GM19240 (cell line): ENCODE measurements around the gene ZNF143.
A peak's percentile ranks its signal among the peaks of the same experiment; 100 is the strongest.
"Not testable (repeated sequence)": the region's sequence is repeated elsewhere in the genome, so short reads cannot be mapped to it uniquely, and the experiment has no call there.

Experiments used
- DNase-seq: peaks from one replicate; pipeline ENCODE4 v3.0.0; 2011; ENCODE audit warnings: low spot score; ENCODE audit not compliant: insufficient read length

The ZNF143 gene

DNA sequence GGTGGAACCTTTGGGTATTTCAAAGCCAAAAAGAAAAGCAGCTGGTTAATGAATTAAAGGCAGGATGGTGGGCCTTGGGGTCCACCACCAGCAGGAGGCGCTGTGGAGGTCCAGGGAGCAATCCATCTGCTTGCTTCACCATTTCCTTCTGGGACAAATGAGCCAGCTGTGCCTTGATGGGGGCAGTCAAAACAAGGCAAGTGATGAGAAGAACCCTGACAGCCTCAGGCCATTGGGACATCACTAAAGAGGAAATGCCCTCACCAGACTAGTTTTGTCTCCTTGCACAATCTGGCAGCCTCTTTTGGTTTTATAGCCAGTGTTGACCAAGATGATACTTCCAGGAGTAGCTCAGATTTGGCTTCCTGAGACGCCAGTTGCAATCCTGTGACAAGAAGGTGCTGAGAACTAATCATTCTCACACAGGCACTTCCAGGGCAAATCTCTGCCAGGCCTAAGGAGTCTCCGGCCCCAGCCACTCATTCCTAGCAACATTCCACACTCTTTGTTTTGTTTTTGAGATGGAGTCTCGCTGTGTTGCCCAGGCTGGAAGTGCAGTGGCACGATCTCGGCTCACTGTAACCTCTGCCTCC is 74.5 kb downstream of the ZNF143 start:
- DNase-seq: peak; percentile 55

DNA sequence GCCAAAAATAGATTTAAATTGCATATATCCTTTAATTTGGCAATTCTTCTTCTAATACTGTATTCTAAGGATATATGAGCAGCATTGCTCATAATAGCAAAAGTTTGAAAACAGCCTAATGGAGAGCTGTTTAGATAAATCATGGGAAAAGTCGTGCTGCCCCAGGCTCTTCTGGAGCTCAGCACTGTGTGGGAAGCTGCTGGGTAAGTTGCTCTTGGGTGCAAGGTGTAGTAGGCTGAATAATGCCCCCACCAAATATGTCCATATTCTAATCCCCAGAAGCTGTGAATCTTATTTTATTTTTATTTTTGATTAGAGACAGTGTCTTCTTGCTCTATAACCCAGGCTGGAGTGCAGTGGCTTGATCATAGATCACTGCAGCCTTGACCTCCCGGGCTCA is 77.7 kb downstream of the ZNF143 start:
- DNase-seq: no peak

DNA sequence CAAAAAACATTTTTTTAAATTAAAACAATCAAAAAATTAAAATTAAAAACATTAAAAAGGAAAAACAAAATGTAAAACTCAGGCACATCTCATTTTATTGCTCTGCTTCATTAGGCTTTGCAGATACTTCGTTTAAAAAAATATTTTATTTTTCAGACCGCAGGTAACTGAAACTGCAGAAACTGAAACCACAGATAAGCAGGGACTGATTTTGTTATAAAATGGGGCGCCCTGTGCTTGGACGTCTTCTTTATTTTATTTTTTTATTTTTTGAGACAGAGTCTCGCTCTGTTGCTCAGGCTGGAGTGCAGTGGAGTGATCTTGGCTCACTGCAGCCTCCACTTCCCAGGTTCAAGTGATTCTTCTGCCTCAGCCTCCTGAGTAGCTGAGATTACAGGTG is 88.4 kb downstream of the ZNF143 start:
- DNase-seq: not testable (repeated sequence)

DNA sequence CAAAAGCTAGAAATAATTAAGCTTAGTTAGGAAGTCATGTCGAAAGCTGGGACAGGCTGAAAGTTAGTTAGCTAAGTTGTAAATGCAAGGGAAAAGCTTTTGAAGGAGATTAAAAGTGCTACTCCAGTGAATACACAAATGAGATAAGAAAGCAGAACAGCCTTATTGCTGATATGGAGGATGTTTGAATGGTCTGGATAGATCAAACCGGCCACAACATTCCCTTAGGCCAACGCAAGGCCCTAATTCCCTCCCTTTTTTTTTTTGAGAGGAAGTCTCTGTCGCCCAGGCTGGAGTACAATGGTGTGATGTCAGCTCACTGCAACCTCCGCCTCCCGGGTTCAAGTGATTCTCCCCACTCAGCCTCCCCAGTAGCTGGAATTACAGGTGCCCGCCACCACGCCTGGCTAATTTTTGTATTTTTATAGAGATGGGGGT is 89.4 kb downstream of the ZNF143 start:
- DNase-seq: no peak

DNA sequence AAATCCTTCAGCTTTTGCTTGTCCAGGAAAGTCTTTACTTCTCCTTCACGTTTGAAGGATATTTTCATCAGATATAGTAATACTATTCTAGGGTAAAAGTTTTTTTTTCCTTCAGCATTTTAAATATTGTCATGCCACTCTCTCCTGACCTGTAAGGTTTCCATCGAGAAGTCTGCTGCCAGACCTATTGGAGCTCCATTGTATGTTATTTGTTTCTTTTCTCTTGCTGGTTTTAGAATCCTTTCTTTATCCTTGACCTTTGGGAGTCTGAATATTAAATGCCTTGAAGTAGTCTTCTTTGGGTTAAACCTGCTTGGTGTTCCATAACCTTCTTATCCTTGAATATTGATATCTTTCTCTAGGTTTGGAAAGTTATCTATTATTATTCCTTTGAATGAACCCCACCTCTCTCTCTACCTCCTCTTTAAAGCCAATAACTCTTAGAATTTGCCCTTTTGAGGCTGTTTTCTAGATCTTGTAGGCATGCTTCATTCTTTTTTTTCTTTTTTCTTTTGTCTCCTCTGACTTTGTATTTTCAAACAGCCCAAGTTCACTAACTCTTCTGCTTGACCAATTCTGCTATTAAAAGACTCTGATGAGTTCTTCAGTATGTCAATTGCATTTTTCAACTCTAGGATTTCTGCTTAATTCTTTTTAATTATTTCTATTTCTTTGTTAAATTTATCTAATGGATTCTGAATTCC is 100.6 kb downstream of the ZNF143 start:
- DNase-seq: no peak

DNA sequence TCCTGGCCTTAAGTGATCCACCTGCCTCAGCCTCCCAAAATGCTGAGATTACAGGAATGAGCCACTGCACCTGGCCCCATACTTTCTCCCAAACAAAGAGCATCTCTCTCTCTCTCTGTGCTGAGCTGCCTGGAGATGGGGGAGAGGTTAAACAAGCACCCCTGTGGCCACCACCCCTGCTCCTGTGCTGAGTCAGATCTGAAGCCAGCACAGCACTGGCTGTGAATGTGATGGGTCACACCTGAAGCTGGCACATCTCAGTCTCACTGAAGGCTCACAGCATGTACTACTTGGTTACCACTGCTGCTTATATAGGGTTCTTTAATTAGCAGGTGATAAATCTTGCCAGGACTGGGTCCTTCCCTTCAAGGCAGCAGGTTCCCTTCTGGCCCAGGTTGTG is 101.9 kb downstream of the ZNF143 start:
- no peak for DNase-seq

DNA sequence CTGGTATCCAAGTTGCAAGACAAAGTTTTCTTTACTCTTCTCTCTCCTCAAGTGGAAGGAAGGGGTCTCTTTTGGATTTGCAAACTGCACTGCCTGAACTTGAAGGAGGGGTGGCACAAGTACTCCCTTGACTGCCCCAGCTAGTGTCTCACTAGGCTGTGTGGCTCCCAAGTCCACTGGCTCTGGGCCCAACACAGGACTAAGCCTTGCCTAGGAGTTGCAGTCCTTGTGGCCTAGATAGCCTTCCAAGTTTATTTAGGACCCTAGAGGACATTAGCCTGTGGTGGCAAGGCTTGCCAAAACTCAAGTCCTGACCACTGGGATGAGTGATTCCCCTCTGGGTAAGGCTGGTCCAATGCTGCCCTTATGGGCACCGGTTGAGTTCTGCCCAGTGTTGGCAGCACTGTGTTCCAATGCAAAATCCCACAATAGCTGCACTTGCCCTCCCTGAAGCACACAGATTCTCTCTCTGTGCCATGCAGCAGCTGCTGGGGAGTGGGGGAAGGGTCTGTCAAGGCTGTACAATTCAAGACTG is 102.5 kb downstream of the ZNF143 start:
- DNase-seq: no peak

DNA sequence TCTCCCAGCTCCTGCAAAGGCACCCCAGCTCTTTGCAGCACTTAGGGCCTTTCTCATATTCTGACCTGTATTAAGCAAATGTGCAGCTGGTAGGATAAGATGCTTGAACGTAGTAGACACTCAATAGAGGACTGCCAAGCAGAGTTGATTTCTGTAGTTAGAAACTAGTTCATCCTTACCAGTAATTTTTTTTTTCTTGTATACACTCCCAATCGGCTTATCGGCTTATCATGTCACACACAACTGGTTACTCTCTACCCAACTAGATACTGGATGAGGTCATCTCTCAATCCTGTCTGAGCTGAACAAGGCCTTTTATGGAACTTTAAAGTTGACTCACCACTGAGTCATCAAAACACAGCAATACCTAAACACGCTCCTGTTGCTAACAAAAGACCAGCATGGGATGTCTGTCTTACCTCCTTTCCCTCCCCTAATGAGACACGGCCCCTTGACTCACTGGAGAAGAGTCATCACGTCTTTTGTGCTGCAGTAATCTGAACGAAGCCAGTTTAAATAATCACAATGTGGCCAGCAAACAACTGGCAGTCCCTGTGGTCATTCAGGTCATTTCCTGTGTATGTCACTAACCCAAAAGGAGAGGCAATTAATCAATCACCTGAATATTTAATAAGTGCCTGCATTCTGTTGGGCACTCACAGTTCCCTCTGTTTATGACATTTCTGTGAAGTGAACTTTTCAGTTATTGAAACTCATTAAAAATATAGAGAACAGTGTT is 105.2 kb downstream of the ZNF143 start:
- DNase-seq: no peak

DNA sequence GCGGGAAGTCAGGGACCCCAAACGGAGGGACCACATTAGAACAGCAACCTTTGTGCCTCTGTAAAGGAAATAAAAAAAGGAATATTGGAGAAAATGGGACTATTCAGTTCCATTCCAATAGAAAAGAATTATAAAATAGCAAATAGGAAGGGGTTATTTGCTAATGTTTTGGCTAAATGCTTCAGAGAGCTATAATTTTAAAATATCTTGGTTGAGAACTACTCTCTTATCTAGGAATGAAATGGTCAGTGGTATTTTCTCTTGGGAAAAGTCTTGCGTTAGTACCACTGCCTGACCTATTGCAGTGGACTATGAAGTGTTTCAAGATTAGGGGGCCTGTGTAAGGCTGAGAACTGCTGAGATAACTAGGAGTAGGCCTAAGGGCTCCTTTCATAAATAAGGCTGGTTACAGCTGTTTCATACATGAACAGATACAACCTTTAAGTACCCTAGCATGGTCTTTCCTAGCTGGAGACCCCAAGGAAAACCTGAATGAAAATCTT is 105.8 kb downstream of the ZNF143 start:
- DNase-seq: no peak

DNA sequence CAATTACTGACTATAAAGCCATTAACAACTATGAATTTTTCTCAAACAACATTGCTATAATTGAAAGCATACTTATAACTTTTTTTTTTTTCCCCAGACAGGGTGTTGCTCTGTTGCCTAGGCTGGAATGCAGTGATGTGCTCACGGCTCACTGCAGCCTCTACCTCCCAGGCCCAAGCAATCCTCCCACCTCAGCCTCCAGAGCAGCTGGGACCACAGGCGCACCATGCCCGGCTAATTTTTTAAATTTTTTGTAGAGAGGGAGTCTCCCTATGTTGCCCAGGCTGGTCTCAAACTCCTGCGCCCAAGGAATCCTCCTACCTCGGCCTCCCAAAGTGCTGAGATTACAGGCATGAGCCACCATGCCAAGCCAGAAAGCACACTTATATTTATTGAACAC is 106.6 kb downstream of the ZNF143 start:
- no peak for DNase-seq

DNA sequence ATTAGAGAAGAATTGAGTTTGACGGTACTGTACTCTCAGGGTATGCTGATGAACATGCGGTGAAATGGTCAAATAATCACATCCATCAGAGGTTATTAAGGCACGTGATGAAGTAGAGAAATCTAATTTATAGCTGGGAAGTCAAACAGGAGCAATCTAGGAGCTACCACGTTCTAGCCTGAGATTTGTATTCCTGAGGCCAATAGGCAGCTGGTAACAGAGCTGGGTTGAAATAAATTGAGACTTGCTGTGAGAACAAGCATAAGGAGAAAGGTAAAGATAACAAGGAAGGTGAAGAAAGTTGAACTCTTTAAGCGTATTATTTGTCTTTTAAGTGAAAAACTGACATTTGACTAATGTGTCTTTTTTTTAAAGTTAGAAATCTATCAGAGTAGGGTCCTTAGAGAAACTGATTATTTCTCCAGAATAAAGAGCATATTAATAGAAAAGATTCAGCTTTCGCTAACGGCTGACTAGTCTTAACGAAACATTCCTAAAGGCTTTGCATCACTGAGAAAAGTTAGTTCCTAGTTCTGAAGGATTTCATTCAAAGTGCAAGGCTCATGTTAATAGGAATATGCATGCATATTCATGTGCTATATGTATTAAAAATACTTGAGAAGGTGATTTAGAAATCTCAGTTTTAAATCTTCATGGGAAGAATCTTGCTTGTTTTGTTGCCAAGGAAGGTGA is 107.5 kb downstream of the ZNF143 start:
- DNase-seq: no peak

DNA sequence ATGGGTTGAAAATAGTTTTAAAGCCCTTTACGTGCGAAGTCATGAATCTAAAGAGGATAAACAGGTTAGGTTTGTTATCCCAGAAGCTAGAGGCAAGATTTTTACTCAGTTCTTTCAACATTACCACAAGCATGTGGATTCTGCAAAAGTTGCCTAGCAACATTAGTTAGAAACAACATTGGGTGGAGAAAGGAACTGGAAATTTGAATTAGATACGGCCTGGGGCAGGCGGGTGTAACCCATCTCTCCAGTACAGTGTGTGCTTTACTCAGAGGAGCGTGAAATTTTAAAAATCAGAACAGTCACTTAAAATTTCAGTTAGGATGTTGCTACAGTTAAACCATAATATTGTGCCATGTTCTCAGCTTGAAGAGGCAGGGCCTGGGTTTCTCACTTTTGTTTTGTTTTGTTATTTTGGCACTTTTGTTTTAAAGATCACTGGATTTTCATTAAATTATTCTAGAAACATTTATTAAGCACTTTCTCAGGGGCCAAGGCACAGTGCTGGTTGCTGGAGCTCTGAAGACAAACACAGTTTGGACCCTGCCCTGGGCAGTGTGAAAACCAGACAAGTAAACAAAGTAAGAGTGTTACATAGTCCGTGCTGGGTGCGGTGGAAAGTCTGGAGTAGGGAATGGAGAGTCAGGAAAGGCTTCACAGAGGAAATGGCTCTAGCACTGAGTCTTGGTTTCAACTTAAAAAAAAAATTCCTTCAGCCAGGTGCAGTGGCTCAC is 108.2 kb downstream of the ZNF143 start:
- DNase-seq: no peak

DNA sequence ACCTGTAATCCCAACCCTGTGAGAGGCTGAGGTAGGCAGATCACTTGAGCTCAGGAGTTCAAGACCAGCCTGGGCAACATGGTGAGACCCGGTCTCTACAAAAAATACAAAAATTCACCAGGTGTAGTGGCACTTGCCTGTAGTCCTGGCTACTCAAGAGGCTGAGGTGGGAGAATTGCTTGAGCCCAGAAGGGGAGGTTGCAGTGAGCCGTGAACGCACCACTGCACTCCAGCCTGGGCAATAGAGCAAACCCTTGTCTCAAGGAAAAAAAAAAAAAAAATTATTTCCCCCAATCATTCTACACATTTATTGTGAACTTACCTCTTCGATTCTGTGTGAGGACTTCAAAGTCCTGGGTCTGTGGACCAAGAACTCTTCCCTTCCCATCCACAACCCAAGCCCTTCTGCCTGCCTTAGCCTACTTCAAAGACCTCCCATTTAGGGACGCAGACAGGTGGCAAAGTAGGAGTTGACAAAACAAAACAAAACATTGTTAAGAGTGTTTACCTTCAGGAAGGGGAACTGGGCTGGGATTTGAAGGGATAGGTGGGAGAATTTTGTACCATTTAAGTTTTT is 108.9 kb downstream of the ZNF143 start:
- no peak for DNase-seq

DNA sequence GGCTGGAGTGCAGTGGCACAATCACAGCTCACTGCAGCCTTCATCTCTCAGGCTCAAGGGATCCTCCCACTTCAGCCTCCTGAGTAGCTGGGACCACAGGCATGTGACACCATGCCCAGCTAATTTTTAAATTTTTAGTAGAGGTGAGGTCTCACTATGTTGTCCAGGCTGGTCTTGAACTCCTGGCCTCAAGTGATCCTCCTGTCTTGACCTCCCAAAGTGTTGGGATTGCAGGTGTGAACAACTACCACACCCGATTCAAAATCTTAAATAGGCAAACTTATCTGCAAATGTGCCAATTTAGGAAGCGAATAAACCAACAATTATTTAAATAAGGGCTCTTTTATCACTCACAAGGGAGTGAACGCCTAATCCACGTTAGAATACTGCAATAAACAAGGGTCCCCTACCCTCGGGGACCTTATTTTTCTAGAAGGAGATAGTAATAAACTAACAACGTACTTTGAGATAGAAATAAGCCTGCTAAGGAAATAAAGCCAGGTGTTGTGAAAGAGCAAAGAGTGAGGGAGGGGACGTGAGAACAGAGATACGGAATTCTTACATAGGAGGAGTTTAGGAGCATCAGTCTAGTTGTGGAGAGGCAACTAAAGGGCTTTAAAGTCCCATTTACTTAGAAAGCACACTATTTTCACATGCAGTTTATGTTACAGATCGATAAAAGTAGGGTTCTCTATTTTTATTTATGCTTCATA is 109.7 kb downstream of the ZNF143 start:
- no peak for DNase-seq

DNA sequence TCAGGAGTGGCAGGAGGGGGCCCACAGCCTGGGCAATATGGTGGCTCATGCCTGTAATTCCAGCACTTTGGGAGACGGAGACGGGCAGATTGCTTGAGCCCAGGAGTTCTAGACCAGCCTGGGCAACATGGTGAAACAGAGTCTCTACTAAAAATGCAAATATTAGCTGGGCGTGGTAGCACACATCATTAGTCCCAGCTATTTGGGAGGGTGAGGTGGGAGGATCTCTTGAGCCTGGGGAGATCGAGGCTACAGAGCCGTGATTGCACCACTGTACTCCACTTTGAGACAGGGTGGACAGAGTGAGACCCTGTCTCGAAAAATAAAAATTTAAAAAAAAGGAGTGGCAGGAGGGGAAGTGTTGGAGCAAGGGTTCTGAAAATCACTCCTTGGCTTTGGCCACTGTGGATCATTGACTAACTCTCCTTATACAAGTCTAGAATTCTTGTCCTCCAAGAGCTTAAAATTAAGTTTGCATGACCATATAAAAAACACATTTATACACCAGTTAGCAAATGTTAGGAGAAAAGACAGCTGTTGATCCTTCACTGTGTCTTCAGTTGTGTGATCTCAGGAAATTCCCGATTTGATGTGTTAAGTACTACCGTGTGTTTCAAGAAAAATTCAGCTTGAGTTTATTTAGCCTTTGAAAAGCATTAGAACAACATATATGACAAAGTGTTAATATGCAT is 110.4 kb downstream of the ZNF143 start:
- no peak for DNase-seq

DNA sequence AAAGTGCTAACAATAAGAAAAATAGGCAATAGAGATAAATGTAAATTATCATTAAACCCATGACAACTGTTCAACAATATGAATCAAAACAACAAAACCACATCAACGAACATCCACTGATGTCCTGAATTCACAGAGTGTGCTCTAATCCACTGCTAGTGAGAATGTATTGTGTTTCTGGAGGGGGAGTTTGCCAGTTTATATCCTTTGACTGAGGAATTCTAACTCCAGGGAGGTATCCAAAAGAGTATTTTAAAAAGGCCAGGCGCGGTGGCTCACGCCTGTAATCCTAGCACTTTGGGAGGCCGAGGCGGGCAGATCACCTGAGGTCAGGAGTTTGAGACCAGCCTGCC is 110.9 kb downstream of the ZNF143 start:
- no peak for DNase-seq

DNA sequence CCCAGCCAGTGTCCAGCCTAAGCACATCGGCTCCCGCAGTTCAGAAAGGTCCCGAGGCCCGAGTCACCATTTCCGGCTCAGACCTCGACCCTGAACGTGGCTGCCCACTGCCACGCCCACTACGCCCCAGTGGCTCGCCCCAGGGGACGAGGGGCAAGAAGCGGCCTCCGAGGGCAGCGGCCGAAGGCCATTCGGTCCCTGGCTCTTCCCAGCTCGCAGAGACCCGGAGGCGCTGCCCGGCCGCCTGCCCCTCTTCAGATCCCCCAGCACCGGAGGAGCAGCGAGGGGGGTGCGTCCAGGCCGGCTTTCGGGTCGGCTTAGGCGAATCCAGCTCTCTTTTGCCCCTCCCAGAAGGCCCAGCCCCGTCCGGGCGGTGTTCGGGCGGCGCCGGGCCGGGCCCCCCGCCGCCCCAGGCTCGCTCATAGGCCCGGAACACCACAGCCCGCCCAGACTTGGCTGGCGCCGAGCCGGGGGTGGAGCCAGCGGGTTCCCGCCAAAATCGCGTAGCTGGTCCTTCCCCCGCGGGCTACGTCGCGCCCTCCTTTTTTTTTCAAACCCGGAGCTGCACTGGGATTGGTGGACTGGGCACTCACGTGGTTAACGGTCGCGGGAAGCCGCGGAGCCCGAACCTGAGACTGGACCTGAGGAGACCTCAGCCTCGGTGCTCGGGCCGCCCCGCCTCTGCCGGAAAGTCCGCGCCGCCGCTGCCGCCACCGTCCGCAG is 112.4 kb downstream of the ZNF143 start, which contains the start of gene WEE1:
Gene WEE1, plus strand, starts transcription at position 619 of the 723 bp plus-strand sequence. CDS start 264 bp downstream, outside the sequence.
- DNase-seq: peak; percentile 82

DNA sequence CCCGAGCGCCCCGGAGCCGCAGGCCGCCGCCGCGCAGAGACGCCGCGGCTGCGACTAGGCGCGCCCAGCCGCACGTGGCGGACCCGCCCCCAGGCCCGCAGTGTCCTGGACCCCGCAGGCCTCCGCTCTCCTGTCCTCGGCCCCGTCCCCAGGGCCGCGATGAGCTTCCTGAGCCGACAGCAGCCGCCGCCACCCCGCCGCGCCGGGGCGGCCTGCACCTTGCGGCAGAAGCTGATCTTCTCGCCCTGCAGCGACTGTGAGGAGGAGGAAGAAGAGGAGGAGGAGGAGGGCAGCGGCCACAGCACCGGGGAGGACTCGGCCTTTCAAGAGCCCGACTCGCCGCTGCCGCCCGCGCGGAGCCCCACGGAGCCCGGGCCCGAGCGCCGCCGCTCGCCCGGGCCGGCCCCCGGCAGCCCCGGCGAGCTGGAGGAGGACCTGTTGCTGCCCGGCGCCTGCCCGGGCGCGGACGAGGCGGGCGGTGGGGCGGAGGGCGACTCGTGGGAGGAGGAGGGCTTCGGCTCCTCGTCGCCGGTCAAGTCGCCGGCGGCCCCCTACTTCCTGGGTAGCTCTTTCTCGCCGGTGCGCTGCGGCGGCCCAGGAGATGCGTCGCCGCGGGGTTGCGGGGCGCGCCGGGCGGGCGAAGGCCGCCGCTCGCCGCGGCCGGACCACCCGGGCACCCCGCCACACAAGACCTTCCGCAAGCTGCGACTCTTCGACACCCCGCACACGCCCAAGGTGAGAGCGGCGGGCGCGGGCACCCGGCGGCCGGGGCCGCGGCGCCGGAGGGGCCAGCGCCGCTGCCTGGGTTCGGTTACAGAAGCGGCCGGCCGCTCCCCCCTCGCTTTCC is 113.2 kb downstream of the ZNF143 start:
- no peak for DNase-seq
